WTC11 (cell line): ENCODE results near the gene CYBA.

Experiments
- CTCF ChIP-seq: fragments of 200-600 bp; IDR thresholded peaks from 2 replicates; pipeline ENCODE4 v1.8.0; 2022; ENCODE audit warnings: antibody characterized with exemption
- USF2 ChIP-seq: sonication (generic); formaldehyde crosslinking; IDR thresholded peaks from 2 replicates; pipeline ENCODE4 v1.8.1; 2023; ENCODE audit warnings: mild to moderate bottlenecking, missing genetic modification reagents, moderate library complexity

GRCh38 chr16:88647178-88648070 is 3.4 kb downstream of the CYBA start:
- TF ChIP-seq CTCF: no peak
- TF ChIP-seq USF2 (CRISPR knock-in tag): no peak
